HG02943 (cell line): ENCODE data around the gene APLP2.

Experiments used
- ATAC-seq: cut with Tn5 transposase; IDR thresholded peaks from one replicate; pipeline ENCODE4 v1.9.1; 2021; ENCODE audit warnings: mild to moderate bottlenecking, low read depth, moderate library complexity; ENCODE audit not compliant: unreplicated experiment

The APLP2 gene

DNA sequence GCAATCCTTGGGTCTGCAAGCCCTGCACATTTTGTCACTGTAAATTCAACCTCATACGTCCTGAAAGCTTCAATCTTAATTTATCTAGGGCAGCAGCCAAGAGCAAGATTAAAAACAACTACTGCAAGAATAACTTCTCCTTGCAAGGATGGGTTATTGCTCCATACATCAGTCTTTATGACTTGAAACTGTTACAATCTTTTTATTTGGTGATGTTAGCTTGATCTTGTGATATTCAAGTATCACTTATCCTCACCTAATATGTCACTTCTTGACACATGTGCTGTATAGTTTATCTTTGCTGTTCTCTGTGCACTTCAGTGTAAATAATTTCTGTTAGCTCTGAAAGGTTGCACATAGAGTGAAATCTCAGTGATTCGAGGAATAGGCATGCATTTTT, 14.7 kb upstream of the APLP2 start:
- ATAC-seq = no peak

DNA sequence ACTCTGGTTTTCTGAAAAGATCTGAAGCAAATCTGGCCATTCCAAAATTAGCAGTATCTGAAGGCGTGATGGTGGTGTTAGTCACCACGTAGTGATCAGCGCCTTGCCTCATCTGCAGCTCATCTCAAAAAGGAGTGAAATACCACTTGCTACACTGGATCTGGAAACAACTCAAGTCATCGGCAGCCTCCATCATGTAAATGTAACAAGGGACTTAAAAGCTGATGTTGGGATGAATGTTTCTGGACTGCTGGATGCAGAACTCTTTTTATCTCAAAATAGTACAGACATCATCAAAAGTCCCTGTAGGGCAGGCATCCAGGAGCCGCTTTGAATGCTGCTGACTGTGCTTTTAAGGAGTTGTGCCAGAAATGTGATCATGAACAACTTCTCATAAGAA, 14.1 kb upstream of the APLP2 start:
- no peak for ATAC-seq

DNA sequence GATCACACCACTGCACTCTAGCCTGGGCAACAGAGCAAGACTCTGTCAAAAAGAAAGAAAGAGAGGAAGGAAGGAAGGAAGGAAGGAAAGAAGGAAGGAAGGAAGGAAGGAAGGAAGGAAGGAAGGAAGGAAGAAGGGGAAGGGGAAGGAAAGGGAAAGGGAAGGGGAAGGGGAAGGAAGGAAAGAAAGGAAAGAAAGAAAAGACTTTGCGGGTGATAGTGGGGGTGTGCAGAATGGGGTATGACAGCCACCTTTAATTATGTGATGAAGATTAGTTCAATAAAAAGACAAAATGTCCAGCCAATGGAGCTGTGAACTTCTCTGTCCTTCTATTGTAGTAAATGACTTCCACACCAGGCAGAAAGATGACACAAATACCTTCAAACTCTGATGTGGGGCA, 8.7 kb upstream of the APLP2 start:
- ATAC-seq = no peak

DNA sequence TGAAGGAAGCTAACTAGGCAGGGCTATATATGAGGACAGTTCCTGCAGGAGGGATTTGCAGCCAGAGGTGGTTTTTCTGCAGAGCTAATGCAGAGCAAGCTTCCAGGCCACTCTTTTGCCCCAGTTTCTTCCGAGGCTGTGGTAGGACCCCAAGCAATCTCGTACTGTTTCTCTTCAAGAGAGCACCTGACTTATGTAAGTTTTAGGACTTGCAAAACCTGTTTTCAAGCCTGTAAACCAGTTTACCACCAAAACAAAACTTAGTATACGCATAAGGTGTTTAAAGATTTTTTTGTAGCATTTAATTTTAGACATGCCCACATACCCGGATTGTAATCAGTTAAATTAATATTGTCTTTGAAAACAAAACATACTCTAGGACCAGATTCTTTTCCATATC, 7.7 kb upstream of the APLP2 start:
- ATAC-seq = no peak

DNA sequence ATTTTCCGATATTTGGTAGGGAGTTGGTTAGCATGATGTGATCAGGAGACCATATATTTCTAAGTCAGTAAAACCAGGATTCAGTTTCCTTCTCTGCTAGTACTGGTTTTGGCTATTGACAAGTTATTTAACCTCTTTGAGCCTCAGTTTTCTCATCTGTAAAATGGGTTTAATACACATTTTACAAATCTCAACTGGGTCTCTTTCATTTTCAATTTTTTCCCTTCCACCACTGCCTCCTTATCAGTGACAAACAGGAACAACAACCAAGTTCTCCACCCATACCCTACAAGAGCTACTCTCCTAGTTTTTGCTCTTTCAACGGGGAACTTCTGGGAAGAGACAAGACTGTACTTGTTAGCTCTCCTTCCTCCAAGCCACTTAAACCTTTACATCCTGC, 6.2 kb upstream of the APLP2 start:
- ATAC-seq = no peak

DNA sequence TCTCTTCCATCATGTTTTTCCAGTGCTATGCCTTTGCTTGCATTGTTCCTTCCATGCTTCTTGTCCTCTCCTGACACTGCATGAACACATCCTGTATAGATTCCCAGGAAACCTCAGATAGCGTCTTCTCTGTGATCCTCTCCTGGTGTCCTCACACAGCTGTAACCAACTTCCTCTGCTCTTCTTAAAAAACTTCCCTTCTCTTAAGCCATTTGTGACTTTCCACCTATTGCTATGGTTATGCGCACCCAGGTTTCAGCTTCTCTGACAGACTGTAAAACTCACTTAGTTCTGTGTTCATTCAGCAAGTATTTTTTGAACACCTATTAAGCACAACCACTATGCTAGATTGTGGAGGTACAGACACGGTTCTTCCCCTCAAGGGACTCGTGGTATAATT, 5.1 kb upstream of the APLP2 start:
- ATAC-seq = no peak

DNA sequence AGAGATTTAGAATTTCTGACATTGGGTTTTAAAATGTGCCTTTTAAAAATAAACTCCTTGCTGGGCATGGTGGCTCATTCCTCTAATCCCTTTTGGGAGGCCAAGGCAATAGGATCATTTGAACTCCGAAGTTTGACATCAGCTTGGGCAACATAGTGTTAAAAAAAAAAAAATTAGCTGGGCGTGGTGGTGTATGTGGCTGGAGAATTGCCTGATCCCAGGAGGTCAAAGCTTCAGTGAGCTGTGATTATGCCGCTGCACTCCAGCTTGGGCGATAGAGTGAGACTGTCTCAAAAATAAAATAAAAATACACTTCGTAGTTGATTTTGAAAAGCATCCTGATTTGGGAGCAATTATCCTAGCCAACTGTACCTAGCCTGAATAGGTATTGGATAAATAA, 3.4 kb upstream of the APLP2 start:
- no peak for ATAC-seq

DNA sequence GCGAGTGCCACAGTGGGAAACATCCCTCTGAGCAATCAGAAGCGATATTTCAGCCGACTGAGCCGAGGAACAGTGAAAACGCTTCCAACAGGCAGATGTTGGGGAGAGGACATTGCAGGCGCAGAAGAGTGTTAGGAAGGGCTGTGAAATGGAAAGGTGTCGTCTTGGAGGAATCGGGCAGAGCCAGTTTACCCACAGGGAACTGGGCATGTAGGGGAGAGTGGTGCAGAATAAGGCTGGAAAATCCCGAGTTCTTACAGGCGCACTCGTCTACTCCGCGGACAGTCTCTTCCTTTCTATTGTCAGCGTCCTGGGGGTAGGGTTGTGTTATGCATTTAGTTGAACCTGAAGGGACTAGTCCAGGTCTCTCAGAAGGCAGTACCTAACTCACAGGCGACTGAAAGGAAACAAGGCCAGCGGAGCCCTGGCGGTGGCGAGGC, 1.1 kb upstream of the APLP2 start:
- ATAC-seq = no peak

DNA sequence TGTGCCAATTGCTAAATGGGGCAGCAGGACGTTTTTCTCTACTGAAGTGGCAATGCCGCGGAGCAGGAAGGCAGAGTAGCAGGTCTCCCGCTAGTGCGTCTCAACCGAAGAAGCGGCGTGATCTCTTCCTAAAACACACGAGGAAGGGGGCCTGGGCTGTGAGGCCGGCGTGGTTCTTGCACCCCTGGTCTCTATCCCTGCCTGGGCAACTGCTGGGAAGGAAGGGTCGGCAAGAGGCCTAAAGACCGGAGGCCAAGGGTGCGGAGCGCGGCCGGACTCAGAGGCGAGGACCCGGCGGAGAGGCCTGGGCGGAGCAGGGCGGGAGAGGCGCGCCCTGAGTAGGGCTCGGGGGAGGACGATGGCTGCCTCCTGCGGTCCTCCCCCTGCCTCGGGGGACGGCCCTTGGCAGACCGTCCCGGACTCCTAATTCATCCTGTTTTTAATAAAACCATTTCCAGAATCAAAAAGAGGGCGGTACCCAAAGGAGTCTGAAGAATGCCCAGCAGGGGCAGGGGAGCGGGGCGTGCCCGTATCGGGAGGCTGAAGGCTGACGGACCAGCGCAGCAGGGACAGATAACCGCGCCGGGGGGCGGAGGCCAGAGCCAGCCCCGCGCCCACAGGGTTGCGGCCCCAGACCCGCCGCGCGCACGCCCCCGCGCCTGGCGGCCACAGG, 572 bp upstream of the APLP2 start:
- peak; percentile 34 for ATAC-seq

DNA sequence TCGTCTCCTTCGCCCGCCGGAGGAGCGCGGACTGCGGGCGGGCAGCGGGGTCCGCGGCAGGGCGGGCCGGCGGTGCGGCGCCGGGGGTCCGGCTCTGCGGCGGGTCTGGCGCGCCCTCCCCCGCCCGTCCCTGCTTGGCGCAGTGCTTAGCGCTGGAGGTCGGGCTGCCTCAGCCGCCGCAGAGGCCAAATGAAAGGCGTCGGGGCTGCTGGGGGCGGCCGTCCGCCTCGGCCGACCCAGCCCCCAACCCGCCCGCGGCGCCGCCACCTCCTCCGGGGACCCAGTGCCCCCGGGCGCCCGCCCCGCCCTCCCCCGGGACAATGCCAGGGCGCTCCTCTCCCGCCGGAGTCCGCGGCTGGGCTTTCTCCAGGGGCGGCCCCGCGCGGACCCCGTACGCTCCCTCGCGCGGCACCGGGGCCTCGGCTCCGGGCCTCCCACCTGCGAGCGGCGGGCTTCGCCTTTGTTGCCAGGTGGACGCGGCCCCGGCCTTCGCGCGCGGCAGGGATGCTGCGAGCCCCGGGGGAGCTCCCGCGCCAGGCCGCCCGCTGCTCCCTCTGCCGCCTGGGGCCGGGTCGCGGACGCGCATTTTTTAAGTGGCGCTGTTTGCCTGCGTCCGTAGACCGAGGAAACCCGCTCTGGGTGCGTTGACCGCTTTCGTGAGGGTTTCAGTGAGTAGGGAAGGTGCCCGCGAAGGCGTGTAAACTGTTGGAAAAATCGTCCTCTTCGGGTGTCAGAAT, 583 bp downstream of the APLP2 start:
- ATAC-seq = peak; percentile 9

DNA sequence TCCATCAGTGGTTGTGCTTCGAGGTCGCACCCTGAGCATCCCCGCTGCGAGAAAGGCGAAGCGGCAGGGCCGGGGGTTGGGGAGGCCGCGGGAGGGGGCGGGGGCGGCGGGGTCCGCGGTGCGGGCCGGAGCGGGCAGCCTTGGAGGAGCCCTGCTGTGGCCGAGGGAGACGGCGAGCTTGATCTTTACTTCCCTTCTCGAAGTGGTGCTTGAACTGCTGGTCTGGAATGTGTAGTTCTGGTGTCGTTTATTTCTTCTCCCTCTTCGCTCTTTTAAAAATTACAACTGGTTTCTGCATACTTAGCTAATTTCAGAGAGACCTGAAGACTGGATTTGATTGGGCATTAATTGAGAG, 1.1 kb downstream of the APLP2 start:
- no peak for ATAC-seq

DNA sequence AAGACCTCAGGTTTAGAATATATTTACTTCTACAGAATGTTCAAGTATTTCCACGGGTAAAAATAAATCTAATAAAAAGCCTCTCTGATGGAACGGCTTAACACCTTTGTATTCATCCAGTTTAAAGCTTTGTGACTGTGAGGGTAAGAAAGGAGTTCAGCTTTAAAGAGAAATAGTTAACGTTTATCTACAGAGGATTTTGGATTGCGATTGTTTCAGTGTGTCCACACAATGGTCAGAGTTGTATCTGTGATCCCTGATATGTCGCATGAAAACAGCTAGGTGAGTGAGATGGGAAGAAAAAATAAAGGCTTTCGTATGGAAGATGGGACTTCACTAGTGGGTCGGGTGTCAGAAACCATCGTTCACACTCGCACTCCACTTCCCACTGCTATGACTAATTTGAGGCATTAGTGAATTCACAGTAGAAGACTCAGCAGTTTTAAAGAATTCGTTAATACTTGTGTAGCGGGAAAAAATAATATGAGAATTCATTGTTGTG, 1.6 kb downstream of the APLP2 start:
- ATAC-seq = no peak

DNA sequence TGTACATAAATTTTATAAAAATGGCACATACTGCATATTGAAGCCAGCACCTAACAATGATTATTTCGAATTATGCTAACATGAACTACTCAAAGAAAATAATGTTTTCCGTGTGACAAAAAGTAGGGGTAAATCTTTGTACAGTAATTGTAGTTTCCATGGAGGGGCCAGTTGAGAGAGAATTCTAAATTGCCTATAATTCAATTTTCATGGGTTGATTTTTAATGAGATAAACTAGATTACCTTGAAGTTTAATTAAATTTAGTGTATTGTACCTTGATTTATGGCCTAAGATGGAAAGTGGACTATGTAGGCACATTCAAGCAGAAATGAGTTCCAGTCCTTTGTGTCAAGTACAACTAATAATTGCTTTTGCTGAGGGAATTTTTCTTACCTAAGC, 5.0 kb downstream of the APLP2 start:
- ATAC-seq = no peak

DNA sequence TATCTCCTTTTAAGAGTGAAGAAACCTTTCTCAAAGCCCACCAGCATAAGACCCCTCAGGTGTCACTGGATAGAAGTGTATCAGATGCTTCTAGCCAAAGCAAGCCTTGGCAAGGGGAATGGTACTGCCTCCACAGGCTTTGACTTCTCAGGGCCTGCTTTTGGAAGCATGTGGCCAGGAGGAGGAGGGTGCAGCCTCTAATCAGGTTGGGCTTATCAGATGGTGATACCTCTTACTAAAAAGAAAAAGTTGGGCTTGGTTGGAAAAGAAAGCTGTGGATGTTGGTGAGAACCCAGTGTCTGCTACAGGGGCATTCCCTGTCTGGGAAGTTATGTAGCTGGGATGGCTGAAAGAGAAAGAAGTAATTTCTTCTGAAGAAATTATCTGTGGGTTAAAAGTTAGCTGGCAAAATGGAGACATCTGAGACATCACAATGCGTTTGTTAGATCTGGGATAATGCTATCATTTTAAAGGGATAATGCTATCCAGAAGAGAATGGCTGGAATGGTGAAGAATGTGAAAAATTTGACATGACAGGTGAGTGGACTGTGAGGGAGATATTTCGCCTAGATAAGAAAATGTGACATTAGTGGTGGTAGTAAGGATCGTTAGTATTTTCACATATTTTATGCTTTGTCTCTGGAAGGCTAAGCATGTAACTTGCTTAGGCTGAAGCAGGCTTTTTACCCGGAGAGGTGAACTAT, 7.2 kb downstream of the APLP2 start:
- no peak for ATAC-seq

DNA sequence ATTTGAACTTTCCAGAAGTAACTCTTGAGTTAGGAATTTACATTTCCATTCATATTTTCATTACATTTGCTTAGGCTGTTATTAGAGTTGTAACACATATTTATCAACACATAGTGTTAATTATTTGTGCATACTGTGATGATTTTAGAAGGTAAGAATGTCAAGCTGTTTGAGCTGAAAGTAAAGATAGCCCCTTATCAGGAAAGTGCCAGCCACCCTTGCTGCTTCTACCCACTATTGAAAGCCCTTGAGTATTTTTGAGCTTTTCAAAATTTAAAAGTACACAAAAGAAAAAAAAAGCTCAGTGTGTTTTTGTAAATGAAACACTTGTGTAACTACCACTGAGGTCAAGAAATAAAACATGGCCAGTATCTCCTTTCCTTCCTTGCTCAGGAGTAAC, 8.0 kb downstream of the APLP2 start:
- no peak for ATAC-seq

DNA sequence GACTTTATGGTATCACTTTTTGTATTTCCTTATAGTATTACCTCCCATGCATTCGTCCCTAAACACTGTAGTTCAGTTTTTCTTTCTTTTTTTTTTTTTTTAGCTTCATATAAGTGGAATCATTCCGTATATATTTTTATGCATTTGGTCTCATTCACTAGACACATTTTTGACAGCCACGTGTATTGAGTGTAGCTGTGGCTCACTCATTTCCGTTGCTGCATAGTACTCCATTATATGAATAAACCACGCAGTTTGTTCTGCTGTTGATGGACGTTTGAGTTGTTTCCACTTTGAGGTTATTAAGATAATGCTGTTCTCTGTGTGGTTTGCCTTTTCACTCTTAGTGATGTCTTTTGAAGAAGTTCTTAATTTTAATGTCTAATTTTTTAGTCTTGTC, 8.4 kb downstream of the APLP2 start:
- no peak for ATAC-seq

DNA sequence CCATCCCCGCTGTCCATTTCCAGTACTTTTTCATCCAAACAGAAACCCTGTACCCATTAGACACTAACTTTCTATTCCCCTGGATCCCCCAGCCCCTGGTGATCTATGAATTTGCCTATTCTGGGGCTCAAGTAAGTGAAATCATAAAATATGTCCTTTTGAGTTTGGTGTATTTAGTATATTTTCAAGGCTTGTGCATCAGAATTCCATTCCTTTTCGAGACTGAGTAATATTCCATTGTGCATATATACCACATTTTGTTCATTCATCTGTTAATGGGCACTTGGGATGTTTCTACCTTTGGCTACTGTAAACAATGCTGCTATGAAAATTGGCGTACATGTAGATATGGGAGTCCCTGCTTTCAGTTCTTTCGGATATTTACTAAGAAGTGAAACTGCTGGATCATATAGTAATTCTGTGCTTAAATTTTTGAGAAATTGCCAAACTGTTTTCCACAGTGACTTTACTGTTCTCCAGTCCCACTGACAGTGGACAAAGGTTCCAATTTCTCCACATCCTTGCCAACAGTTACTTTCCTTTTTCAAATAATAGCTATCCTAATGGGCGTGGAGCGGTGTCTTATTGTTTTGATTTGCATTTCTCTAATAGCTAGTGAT, 16.1 kb downstream of the APLP2 start:
- ATAC-seq = no peak

DNA sequence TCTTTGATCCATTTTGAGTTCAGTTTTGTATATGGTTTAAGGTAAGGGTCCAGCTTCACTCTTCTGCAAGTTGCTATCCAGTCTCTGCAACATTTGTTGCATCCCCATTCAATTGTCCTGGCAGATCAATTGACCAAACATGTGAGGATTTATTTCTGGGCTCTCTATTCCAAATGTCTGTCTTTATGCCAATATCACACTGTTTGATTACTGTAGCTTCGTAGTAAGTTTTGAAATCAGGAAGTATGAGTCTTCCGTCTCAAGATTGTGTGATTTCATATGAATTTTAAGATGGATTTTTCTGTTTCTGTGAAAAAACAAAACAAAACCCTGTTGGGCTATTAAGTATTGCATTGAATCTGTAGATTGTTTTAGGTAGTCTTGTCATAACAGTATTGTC, 17.0 kb downstream of the APLP2 start:
- no peak for ATAC-seq

DNA sequence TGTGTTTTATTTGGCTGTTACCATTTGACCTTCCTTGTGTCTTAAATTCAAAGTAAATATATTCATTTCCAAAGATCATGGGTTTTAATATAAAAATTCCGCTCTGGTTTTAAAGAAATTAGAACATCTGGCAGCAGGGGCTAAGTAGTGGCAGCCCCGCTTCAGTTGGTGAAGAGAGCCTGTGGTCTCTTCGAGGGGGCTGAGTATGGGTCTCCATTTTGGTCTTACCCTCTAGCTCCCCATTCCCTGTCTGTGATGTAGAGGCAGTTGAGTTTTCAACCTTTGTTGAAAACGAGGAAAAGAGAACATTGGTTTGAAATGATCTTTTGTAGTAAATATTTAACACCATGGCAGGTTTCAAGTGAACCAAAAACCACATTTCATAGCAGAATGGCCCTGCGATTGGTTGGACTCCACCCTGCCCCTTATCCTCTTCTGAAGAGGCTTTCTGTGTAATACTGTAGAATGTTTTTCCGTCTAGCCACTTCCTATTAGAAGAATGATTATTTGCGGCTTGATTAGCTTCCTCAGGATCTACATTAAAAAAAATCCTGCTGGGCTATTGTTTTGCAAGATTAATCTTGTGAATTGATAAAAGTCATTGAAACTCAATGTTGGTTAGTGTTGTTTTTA, 17.7 kb downstream of the APLP2 start:
- ATAC-seq = peak; percentile 95

DNA sequence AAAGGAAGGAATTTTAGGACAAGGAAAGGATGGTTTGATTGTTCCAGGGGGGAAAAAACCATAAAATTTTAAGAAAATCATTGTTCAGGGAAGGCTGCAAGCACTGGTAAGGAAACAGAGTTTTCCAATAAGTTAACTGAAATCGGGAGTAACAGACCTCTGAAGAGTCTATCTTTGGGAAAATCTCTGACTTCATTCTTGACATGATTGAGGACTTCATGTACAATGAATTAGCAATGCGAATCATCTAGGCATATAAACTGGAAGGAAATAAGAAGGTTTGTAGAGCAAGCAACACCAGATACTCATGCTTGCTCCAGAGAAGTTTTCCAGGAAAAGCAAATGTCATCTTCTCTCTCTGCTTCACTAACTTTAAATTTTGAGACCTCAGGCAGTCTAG, 18.5 kb downstream of the APLP2 start:
- no peak for ATAC-seq
